CD14-positive monocyte (primary cell): ENCODE measurements around the gene RTN4IP1. TPM values are rescaled to one million over a fixed set of nuclear protein-coding genes. Genes with fewer than 3 reads are reported as not detected.

Experiments used
- DNase-seq, 3 donors: peaks; one replicate each; pipeline ENCODE4 v3.0.0-alpha.2; 2011 to 2022
- H2AFZ ChIP-seq: 2 replicates; pipeline ENCODE4 v1.6.0; 2012; ENCODE audit warnings: mild to moderate bottlenecking, low read depth, low read length, inconsistent platforms; ENCODE audit not compliant: insufficient read depth, poor library complexity, severe bottlenecking
- H3K27ac ChIP-seq, 2 donors: 1 replicate in 1 of 2; 2 replicates in 1 of 2; pipeline ENCODE4 v1.5.1; 2012 to 2013; ENCODE audit warnings: low read length in 2 of 2, control low read depth in 1 of 2, inconsistent platforms in 1 of 2, low read depth in 1 of 2, mild to moderate bottlenecking in 1 of 2
- H3K27me3 ChIP-seq, 2 donors: one replicate each; pipeline versions ENCODE4 v1.6.0 to v1.6.1; 2011 to 2013; ENCODE audit warnings: low read length in 2 of 2; ENCODE audit not compliant: control insufficient read depth in 2 of 2, insufficient read depth in 2 of 2
- H3K36me3 ChIP-seq, 2 donors: replicated peaks in 1 of 2; 1 replicate in 1 of 2; 2 replicates in 1 of 2; pipeline versions ENCODE4 v1.5.1 to v1.6.1; 2012 to 2013; ENCODE audit warnings: low read length in 2 of 2, control low read depth in 1 of 2, inconsistent platforms in 1 of 2, mild to moderate bottlenecking in 1 of 2; ENCODE audit not compliant: insufficient read depth in 2 of 2, control insufficient read depth in 1 of 2
- H3K4me1 ChIP-seq, 2 donors: 1 replicate in 1 of 2; 2 replicates in 1 of 2; pipeline versions ENCODE4 v1.5.1 to v1.6.1; 2012 to 2013; ENCODE audit warnings: low read length in 2 of 2, control low read depth in 1 of 2, inconsistent platforms in 1 of 2, mild to moderate bottlenecking in 1 of 2, moderate library complexity in 1 of 2; ENCODE audit not compliant: insufficient read depth in 2 of 2, control insufficient read depth in 1 of 2
- H3K4me2 ChIP-seq: replicated peaks from 2 replicates; pipeline ENCODE3; 2012; ENCODE audit warnings: low read length, moderate library complexity, mild to moderate bottlenecking; ENCODE audit not compliant: poor library complexity, severe bottlenecking; ENCODE audit errors: extremely low read depth
- H3K4me3 ChIP-seq, 3 experiments: fragments of 200-600 bp in 1 of 3; sonication (generic) in 1 of 3; replicated peaks in 1 of 3; 1 replicate in 2 of 3; 2 replicates in 1 of 3; pipeline ENCODE4 v1.5.1; 2011 to 2013; ENCODE audit warnings: low read length in 3 of 3, mild to moderate bottlenecking in 3 of 3, control low read depth in 2 of 3, low read depth in 2 of 3, inconsistent platforms in 1 of 3, moderate library complexity in 1 of 3
- H3K79me2 ChIP-seq: 2 replicates; pipeline ENCODE4 v1.6.0; 2012; ENCODE audit warnings: mild to moderate bottlenecking, control low read depth, inconsistent platforms, low read length, moderate library complexity; ENCODE audit not compliant: insufficient read depth
- H3K9ac ChIP-seq: 2 replicates; pipeline ENCODE4 v1.6.0; 2017; ENCODE audit warnings: low read length, mild to moderate bottlenecking; ENCODE audit not compliant: insufficient read depth, poor library complexity, severe bottlenecking
- H3K9me3 ChIP-seq, 2 donors: replicated peaks in 1 of 2; 1 replicate in 1 of 2; 2 replicates in 1 of 2; pipeline versions ENCODE4 v1.5.1 to v1.6.1; 2012 to 2013; ENCODE audit warnings: low read length in 2 of 2, control low read depth in 1 of 2; ENCODE audit not compliant: control insufficient read depth in 1 of 2, insufficient read depth in 1 of 2
- H4K20me1 ChIP-seq: 2 replicates; pipeline ENCODE4 v1.6.0; 2012; ENCODE audit warnings: mild to moderate bottlenecking, low read length, control low read depth, moderate library complexity; ENCODE audit not compliant: insufficient read depth
- H3K27ac Mint-ChIP-seq, 7 donors: one replicate each; pipeline ENCODE4 v1.8.0; 2020; ENCODE audit warnings: mild to moderate bottlenecking in 7 of 7, mixed read lengths in 7 of 7, moderate library complexity in 6 of 7, inconsistent platforms in 2 of 7
- H3K27me3 Mint-ChIP-seq, 3 donors: one replicate each; pipeline ENCODE4 v1.8.0; 2021 to 2022; ENCODE audit warnings: low read depth in 3 of 3, mild to moderate bottlenecking in 3 of 3, mixed read lengths in 3 of 3, moderate library complexity in 3 of 3, inconsistent platforms in 1 of 3
- H3K36me3 Mint-ChIP-seq, 2 donors: one replicate each; pipeline ENCODE4 v1.8.0; 2020; ENCODE audit warnings: mixed read lengths in 2 of 2, inconsistent platforms in 1 of 2, mild to moderate bottlenecking in 1 of 2
- H3K4me1 Mint-ChIP-seq: one replicate; pipeline ENCODE4 v1.8.0; 2020; ENCODE audit warnings: mild to moderate bottlenecking, mixed read lengths
- H3K4me3 Mint-ChIP-seq, 2 donors: one replicate each; pipeline ENCODE4 v1.8.0; 2020; ENCODE audit warnings: mild to moderate bottlenecking in 2 of 2, mixed read lengths in 2 of 2, moderate library complexity in 1 of 2
- H3K9me3 Mint-ChIP-seq, 7 donors: one replicate each; pipeline ENCODE4 v1.8.0; 2020 to 2022; ENCODE audit warnings: mixed read lengths in 7 of 7, mild to moderate bottlenecking in 6 of 7, moderate library complexity in 6 of 7, inconsistent platforms in 2 of 7
- CTCF ChIP-seq: fragments of 200-600 bp; IDR thresholded peaks from one replicate; pipeline ENCODE4 v1.8.0; 2022; ENCODE audit warnings: antibody characterized with exemption, mild to moderate bottlenecking
- whole genome bisulfite sequencing: methylation state at CpG from one replicate; pipeline ENCODE4 v1.1.5; 2013; ENCODE audit warnings: missing lambda C conversion rate; ENCODE audit not compliant: insufficient coverage; 5-methylcytosine and 5-hydroxymethylcytosine counted together
- intact Hi-C, 2 donors: fragments of 100-400 bp; cut with micrococcal nuclease; formaldehyde crosslinking; loops; one replicate each; pipeline versions ENCODE4 v1.15.0 to v1.15.1; 2023
- polyA plus RNA-seq, 3 donors: library from polyadenylated mRNA; depleted of rRNA in 1 of 3; unstranded in 2 of 3; stranded (reverse) in 1 of 3; fragments of 300-500 nt in 2 of 3; fragments of >200 nt in 1 of 3; fragmentation: Illumina TruSeq in 2 of 3; gene quantifications; 1 replicate in 2 of 3; 2 replicates in 1 of 3; pipeline ENCODE4 v1.2.3, GENCODE V29; 2012 to 2021

Gene RTN4IP1
- polyA plus RNA-seq, 3 donors = 3.5 to 6.7 (median 4.5) TPM

GRCh38 chr6:106572875-106573585 lies 56.3 kb downstream of the RTN4IP1 start:
- Mint-ChIP-seq H3K4me3 (peak overlapping the region in 1 of 2 donors; percentile 19), H3K9me3 (no peaks in the 10 kb centered on the region), H3K4me1 (peaks cover 23% of the 10 kb centered on the region), H3K27ac (peak overlapping the region in 6 of 7 donors; percentile 37 to 88 (median 55)), H3K36me3 (peaks cover 53 to 55% of the 10 kb centered on the region in 2 donors), H3K27me3 (peaks cover 0 to 7% (median 0%) of the 10 kb centered on the region in 3 donors)
- 54% methylated on average over 5 of the region's 6 CpGs for WGBS
- peaks cover 3% of the 10 kb centered on the region for H3K79me2 ChIP-seq
- H3K4me2 ChIP-seq = no peak overlapping the region
- no peak for TF ChIP-seq CTCF
- H3K9ac ChIP-seq = no peak overlapping the region
- intact Hi-C loops = no loop called here
- H3K36me3 ChIP-seq = peaks cover 31 to 66% of the 10 kb centered on the region in 2 donors
- H3K4me1 ChIP-seq = peaks cover 13 to 15% of the 10 kb centered on the region in 2 donors
- H3K9me3 ChIP-seq = no peaks in the 10 kb centered on the region
- peak overlapping the region in 1 of 2 donors; percentile 40 for H3K27ac ChIP-seq
- H3K4me3 ChIP-seq = no peak overlapping the region
- no peak overlapping the region for H2AFZ ChIP-seq
- peak in 2 of 3 donors; percentile 48 to 53 for DNase-seq
- no peaks in the 10 kb centered on the region for H3K27me3 ChIP-seq
- H4K20me1 ChIP-seq = no peaks in the 10 kb centered on the region

GRCh38 chr6:106572436-106572835 lies 56.9 kb downstream of the RTN4IP1 start:
- H3K27ac Mint-ChIP-seq = peak overlapping the region in 3 of 7 donors; percentile 5 to 88 (median 19)
- H3K27me3 Mint-ChIP-seq = peaks cover 0 to 7% (median 0%) of the 10 kb centered on the region in 3 donors
- H3K27me3 ChIP-seq = no peaks in the 10 kb centered on the region
- H3K4me3 ChIP-seq = no peak overlapping the region
- no peak overlapping the region for H3K9ac ChIP-seq
- no peak for DNase-seq
- H2AFZ ChIP-seq = no peak overlapping the region
- no peaks in the 10 kb centered on the region for H3K9me3 Mint-ChIP-seq
- WGBS = 96% methylated on average over 4 of the region's 5 CpGs
- H3K36me3 Mint-ChIP-seq = peaks cover 57 to 59% of the 10 kb centered on the region in 2 donors
- no peaks in the 10 kb centered on the region for H3K9me3 ChIP-seq
- peak overlapping the region in 1 of 2 donors; percentile 40 for H3K27ac ChIP-seq
- no peak overlapping the region for H3K4me3 Mint-ChIP-seq
- H3K4me1 ChIP-seq = peaks cover 13 to 15% of the 10 kb centered on the region in 2 donors
- no peaks in the 10 kb centered on the region for H4K20me1 ChIP-seq
- H3K79me2 ChIP-seq = peaks cover 5% of the 10 kb centered on the region
- no peak for TF ChIP-seq CTCF
- intact Hi-C loops = no loop called here
- peaks cover 23% of the 10 kb centered on the region for H3K4me1 Mint-ChIP-seq
- no peak overlapping the region for H3K4me2 ChIP-seq
- H3K36me3 ChIP-seq = peaks cover 35 to 66% of the 10 kb centered on the region in 2 donors
